Thoracic aorta (tissue), 2 donors: ENCODE measurements around the gene MCHR1. TPM values are rescaled to one million over a fixed set of nuclear protein-coding genes. Genes with fewer than 3 reads are reported as not detected.
A peak's percentile ranks its signal among the peaks of the same experiment; 100 is the strongest.

Source experiments
- ATAC-seq: fragments of 150-250 bp; one replicate; pipeline ENCODE4 v1.8.0; 2017; ENCODE audit warnings: low read depth; ENCODE audit not compliant: insufficient number of reproducible peaks, low FRiP score
- DNase-seq: peaks from one replicate; pipeline ENCODE4 v3.0.0-alpha.2; 2020; ENCODE audit warnings: low spot score
- H3K27ac ChIP-seq, 2 donors: fragments of 200-600 bp; sonication (generic); 1 replicate in 1 of 2; 2 replicates in 1 of 2; pipeline ENCODE4 v1.5.1; 2016; ENCODE audit warnings: mild to moderate bottlenecking in 2 of 2, moderate library complexity in 2 of 2
- H3K27me3 ChIP-seq: fragments of 200-600 bp; sonication (generic); replicated peaks from 2 replicates; pipeline ENCODE4 v1.6.0; 2016; ENCODE audit warnings: mild to moderate bottlenecking; ENCODE audit not compliant: insufficient read depth
- H3K36me3 ChIP-seq: fragments of 200-600 bp; sonication (generic); one replicate; pipeline ENCODE4 v1.5.1; 2016
- H3K4me1 ChIP-seq, 2 donors: fragments of 200-600 bp; sonication (generic); 1 replicate in 1 of 2; 2 replicates in 1 of 2; pipeline versions ENCODE4 v1.5.1 to v1.6.0; 2016; ENCODE audit warnings: low read depth in 2 of 2, mild to moderate bottlenecking in 1 of 2; ENCODE audit not compliant: control insufficient read depth in 1 of 2
- H3K4me3 ChIP-seq: fragments of 200-600 bp; sonication (generic); 2 replicates; pipeline ENCODE4 v1.5.1; 2016; ENCODE audit warnings: mild to moderate bottlenecking
- H3K9me3 ChIP-seq: fragments of 200-600 bp; sonication (generic); 2 replicates; pipeline ENCODE4 v1.5.1; 2016
- total RNA-seq, 2 donors: library from RNA; depleted of rRNA; stranded (reverse); fragments of >200 nt; gene quantifications; one replicate each; pipeline versions ENCODE4 v1.1.0 to v1.2.3, GENCODE V29; 2016
- TF ChIP-seq, protein P1 (sequence below): fragments of 200-600 bp; sonication (generic); IDR thresholded peaks from one replicate; pipeline ENCODE4 v1.5.1; 2019; ENCODE audit warnings: antibody characterized with exemption

MCHR1 gene
- total RNA-seq, 2 donors from 2014 or later = 0.41 TPM; not detected in 1

DNA sequence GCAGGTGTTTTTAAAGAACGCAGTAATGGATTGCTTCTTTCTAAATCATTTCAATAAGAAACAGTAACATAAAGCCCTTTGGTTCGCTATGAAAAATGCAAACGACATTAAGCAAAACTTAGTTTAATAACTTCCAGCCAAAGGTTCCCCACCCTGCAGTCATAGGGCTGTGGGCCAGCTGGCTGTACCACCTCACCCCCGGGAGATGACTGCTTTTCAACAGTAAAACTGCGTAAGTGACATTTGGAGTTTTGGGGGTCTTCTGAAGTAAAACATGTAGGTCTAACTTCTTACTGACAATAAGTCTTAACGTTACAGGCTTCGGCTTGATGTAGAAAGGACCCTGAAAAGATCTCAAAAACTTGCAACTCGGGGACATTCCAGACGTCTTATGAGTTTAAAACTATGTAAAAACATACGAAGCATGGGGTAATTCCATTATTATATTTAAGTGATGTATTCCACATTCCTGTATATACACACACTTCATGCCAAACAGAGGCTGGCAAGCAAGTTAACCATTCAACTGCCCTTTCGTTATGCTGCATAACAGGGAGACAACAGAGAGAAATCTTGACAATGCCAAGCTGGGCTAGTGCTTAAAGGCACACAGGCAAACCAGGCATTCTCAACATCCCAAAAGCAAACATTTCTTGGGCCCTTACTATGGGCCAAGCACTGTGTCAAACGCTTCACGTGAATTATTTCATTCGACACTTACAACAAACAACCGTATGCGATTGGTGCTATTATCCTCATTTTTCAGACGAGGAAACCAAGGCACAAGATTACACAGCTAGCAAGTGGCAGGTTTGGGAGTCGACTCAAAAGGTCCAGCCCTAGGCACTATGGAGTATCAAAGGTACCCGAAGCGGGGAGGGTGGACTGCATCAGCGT lies 44.0 kb upstream of the MCHR1 start:
- DNase-seq = no peak
- H3K4me1 ChIP-seq = peaks cover 18 to 48% of the 10 kb centered on the region in 2 donors
- H3K36me3 ChIP-seq = no peaks in the 10 kb centered on the region
- peak overlapping the region; percentile 95 for H3K4me3 ChIP-seq
- peak overlapping the region; percentile 79 to 92 for H3K27ac ChIP-seq
- no peaks in the 10 kb centered on the region for H3K27me3 ChIP-seq
- TF ChIP-seq, protein P1, sequence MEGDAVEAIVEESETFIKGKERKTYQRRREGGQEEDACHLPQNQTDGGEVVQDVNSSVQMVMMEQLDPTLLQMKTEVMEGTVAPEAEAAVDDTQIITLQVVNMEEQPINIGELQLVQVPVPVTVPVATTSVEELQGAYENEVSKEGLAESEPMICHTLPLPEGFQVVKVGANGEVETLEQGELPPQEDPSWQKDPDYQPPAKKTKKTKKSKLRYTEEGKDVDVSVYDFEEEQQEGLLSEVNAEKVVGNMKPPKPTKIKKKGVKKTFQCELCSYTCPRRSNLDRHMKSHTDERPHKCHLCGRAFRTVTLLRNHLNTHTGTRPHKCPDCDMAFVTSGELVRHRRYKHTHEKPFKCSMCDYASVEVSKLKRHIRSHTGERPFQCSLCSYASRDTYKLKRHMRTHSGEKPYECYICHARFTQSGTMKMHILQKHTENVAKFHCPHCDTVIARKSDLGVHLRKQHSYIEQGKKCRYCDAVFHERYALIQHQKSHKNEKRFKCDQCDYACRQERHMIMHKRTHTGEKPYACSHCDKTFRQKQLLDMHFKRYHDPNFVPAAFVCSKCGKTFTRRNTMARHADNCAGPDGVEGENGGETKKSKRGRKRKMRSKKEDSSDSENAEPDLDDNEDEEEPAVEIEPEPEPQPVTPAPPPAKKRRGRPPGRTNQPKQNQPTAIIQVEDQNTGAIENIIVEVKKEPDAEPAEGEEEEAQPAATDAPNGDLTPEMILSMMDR = no peak
- no peaks in the 10 kb centered on the region for H3K9me3 ChIP-seq
- ATAC-seq = no peak

DNA sequence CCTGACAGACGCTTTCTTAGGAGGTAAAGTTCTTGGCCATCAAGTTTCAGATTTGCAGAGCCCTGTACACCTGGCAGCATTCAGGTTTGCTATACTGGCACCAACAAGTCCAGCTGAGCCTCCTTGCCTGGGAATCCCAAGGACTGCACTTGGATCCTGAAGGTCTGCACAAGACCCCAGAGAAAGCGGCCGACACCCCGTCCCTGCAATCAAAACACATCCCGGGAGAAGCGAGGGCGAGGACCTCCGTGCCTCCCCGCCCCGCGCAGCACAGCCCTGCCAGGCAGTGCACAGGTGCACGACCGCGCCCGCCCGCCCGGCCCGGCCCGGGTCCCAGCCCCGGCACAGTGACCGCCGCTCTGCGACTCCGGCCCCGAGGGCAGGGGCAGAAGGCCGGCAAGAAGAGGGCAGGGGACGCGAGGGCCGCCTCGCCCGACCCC lies 43.3 kb upstream of the MCHR1 start:
- TF ChIP-seq, protein P1 = no peak
- Histone ChIP-seq H3K4me1 (peaks cover 18 to 48% of the 10 kb centered on the region in 2 donors), H3K27me3 (no peaks in the 10 kb centered on the region), H3K9me3 (no peaks in the 10 kb centered on the region), H3K27ac (peak overlapping the region; percentile 79 to 92), H3K4me3 (peak overlapping the region; percentile 95), H3K36me3 (no peaks in the 10 kb centered on the region)
- no peak for DNase-seq
- no peak for ATAC-seq

DNA sequence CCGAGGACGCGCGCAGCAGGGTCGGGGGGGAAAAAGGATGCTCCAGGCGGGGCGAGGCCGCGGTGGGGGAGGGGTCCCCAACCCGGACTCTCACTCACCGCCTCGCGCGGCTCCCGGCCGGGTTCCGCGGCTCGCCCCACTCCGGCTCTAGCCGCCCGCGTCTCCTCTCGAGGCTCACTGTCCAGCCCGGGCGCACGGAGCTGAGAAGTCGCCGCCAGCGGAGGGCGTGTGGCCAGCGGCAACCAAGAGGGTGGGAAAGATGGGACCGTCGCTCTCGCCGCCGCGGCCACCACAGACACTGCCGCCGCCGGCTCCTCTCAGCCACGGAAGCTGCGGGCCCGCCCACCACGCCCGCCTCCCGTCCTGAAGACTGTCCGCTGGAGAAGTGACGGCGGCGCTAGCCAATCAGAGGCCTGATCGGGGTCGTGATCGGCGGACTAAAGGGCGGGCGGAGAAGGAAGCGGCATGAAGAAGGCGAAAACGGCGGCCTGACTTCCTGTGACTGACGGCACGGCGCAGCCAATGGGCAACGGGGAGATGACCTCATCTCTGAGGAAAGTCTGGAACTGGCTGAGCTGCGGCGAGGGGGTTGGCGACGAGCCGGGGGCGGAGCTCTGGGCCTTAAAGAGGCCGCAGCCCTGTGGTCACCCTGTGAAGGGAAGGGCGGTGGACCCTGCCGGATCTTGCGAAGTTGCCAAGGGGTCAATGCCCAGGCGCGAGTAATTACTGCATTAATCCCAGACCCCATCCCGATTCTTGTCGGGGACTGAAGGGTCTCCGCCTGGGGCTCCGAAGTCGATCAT lies 42.7 kb upstream of the MCHR1 start, which contains the start of gene MRTFA:
Gene MRTFA, minus strand, starts transcription at position 340 of the 803 bp plus-strand sequence.
- ATAC-seq = peak; percentile 98
- H3K9me3 ChIP-seq = no peaks in the 10 kb centered on the region
- H3K27me3 ChIP-seq = no peaks in the 10 kb centered on the region
- DNase-seq = peak; percentile 99
- TF ChIP-seq, protein P1 = no peak
- peak within 1 kb of the TSS; percentile 95 for H3K4me3 ChIP-seq
- H3K27ac ChIP-seq = peak within 1 kb of the TSS; percentile 92 to 93
- peaks cover 18 to 44% of the 10 kb centered on the region in 2 donors for H3K4me1 ChIP-seq
- no peaks in the 10 kb centered on the region for H3K36me3 ChIP-seq

DNA sequence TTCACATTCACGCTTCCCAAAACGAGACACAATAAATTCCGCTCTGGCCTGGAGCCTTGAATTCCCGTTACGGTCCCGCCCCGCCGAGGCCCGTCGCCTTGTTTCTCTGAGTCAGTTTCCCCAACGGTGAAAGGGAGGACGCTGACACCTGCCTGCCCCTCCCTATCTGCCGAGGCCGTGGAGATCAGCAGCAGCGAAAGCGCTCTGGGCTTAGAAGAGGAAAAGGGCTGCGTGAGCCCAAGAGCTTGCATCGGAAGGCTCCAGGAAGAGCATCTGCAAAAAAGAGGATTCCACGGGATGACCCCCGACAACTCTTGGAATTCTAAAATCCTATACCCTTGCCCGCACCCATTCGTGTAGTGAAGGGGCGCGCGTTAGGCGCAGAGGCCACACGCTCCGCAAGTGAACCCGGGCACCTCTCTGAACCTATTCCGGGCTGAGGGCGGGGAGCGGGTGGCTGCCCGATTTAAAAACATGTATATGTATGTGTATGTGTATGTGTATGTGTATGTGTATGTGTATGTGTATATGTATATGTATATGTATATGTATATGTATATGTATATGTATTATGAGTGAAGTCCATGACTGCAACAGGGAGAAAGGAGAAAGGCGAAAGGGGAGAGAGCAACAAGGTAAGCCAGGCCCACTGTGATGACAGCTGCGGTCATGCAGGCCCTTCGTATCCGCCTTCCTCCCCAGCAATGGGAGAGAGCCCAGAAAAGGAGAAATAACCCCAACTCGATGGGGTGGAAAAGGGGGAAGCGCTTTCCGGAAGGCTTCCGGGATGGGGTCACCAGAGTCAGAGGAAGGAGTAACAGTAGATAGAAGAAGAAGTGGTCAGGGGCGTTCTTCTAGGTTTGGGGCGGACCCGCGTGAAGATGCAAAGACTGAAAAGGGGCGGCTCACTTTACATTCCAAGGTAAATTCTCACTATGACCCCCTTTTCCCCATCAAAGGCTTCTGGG lies 41.8 kb upstream of the MCHR1 start:
- H3K9me3 ChIP-seq = no peaks in the 10 kb centered on the region
- H3K4me3 ChIP-seq = peak overlapping the region; percentile 95
- peak overlapping the region; percentile 92 to 93 for H3K27ac ChIP-seq
- TF ChIP-seq, protein P1 = no peak
- ATAC-seq = peak; percentile 16
- H3K36me3 ChIP-seq = no peaks in the 10 kb centered on the region
- H3K4me1 ChIP-seq = peaks cover 16 to 35% of the 10 kb centered on the region in 2 donors
- no peak for DNase-seq
- H3K27me3 ChIP-seq = no peaks in the 10 kb centered on the region
